Colonic mucosa (tissue), 4 donors: ENCODE measurements around the gene SYNPR. TPM values are rescaled to one million over a fixed set of nuclear protein-coding genes. Genes with fewer than 3 reads are reported as not detected.

Source experiments
- DNase-seq: peaks from one replicate; pipeline ENCODE4 v3.0.0-alpha.2; 2020
- H3K27ac ChIP-seq: fragments of 200-600 bp; one replicate; pipeline ENCODE4 v1.8.0; 2021
- H3K27me3 ChIP-seq: fragments of 200-600 bp; one replicate; pipeline ENCODE4 v1.8.0; 2021
- H3K36me3 ChIP-seq: fragments of 200-600 bp; one replicate; pipeline ENCODE4 v1.8.0; 2021
- H3K4me1 ChIP-seq: fragments of 200-600 bp; one replicate; pipeline ENCODE4 v1.8.0; 2021; ENCODE audit warnings: mild to moderate bottlenecking
- H3K4me3 ChIP-seq: fragments of 200-600 bp; one replicate; pipeline ENCODE4 v1.8.0; 2021
- H3K9ac ChIP-seq, 2 donors: one replicate each; pipeline ENCODE4 v1.7.0; 2013; ENCODE audit warnings: control low read depth in 2 of 2, low read depth in 2 of 2, low read length in 2 of 2
- H3K9me3 ChIP-seq: fragments of 200-600 bp; one replicate; pipeline ENCODE4 v1.8.0; 2021
- CTCF ChIP-seq: fragments of 200-600 bp; IDR thresholded peaks from one replicate; pipeline ENCODE4 v1.8.0; 2022; ENCODE audit warnings: antibody characterized with exemption, mild to moderate bottlenecking
- intact Hi-C: fragments of 100-400 bp; cut with DNase I; formaldehyde crosslinking; loops from one replicate; pipeline ENCODE4 v1.14.1; 2022
- total RNA-seq, 2 donors: library from RNA; stranded (reverse); fragmentation: NEBNext Ultra II Directional in 1 of 2; extraction: Animal tissue kit (Norgen Biotek cat#: 25700) in 1 of 2; gene quantifications; one replicate each; pipeline ENCODE4 v1.2.1, GENCODE V29; 2021
- donor health status: healthy.
- donor health status: DM: no; HTN: no; CAD: no.
- donor health status: DM: no; HTN: no; CAD: no.

SYNPR gene
- total RNA-seq, 2 donors from 2014 or later, result 0.17 TPM; not detected in 1

DNA sequence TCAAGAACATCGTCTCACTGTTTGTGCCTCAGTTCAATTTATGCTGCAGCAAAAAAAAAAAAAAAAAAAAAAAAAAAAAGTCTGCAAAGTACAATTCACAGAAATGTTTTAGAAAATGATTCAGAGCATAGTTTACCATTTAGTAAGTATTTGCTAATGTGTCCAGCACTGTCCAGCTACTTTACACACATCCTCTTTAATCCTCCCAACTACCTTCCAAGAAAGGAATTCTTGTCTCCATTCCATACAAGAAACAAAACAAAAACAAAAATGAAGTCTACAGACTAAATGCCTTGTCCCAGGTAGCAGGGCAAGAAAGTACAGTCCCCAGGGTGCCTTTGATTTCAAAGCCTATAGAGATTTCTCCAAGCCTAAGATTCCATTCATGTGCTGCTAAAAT, 335.5 kb downstream of the SYNPR start:
- no peaks in the 10 kb centered on the region for H3K36me3 ChIP-seq
- no peak overlapping the region for H3K9ac ChIP-seq
- intact Hi-C loops, result no loop called here
- no peak overlapping the region for H3K4me3 ChIP-seq
- H3K27ac ChIP-seq, result no peak overlapping the region
- H3K9me3 ChIP-seq, result no peaks in the 10 kb centered on the region
- H3K27me3 ChIP-seq, result no peaks in the 10 kb centered on the region
- no peak for DNase-seq
- TF ChIP-seq CTCF, result no peak
- no peaks in the 10 kb centered on the region for H3K4me1 ChIP-seq

DNA sequence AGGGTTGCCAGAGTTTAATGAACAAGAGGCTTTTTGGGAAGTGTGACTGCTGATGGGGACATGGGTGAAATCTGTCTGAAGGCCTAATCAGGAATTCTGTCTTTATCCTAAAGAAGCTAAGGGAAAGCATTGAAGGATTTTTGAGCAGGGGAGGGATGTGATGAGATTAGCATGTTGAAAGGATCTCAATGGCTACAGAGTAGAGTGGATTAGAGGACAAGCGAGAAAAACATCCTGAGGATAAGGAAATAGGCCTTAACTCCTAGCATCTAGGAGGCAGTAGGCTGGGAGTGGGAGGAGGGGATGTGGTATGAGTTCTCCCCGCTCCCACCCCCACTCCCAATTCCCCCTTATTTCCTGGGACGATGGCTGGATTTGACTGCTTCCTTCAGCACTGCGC, 339.3 kb downstream of the SYNPR start:
- intact Hi-C loops, result no loop called here
- Histone ChIP-seq H3K4me1 (no peaks in the 10 kb centered on the region), H3K27me3 (no peaks in the 10 kb centered on the region), H3K9ac (no peak overlapping the region), H3K4me3 (no peak overlapping the region), H3K36me3 (no peaks in the 10 kb centered on the region), H3K27ac (no peak overlapping the region), H3K9me3 (no peaks in the 10 kb centered on the region)
- TF ChIP-seq CTCF, result no peak
- no peak for DNase-seq

DNA sequence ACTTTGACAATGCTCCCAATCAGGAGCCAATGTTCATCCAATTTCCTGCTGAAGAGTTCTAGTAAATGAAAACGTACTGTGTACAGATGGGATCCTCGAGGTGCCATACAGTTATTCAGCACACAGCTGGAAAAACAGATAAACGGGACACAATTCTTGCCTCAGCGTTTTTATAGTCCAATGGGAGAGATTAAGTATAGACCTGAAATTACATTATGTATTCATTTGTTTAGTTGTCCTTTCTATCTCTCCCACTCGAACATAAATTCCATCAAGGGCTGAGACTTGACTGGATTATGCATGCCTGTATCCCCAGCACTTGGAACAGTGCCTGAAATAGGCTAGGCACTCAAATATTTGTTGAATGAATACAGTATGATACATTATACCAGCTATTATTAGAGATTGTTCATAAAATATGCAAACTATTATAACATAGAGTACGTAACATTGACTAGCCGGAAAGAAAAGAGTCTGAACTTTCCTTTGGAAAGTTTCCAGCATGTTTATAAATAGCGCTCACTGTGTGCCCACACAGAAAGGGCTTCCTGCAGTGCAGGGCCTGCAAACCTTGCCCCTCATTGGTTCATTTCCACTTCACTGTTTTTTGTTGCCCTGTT, 346.9 kb downstream of the SYNPR start:
- H3K27ac ChIP-seq, result no peak overlapping the region
- no peaks in the 10 kb centered on the region for H3K9me3 ChIP-seq
- H3K36me3 ChIP-seq, result no peaks in the 10 kb centered on the region
- no peak overlapping the region for H3K9ac ChIP-seq
- no peak for TF ChIP-seq CTCF
- no peaks in the 10 kb centered on the region for H3K4me1 ChIP-seq
- intact Hi-C loops, result no loop called here
- no peaks in the 10 kb centered on the region for H3K27me3 ChIP-seq
- no peak overlapping the region for H3K4me3 ChIP-seq
- no peak for DNase-seq

- no peaks in the 10 kb centered on the region for H3K9me3 ChIP-seq
- H3K4me3 ChIP-seq, result no peak overlapping the region
- H3K4me1 ChIP-seq, result no peaks in the 10 kb centered on the region
- no peak overlapping the region for H3K9ac ChIP-seq
- DNase-seq, result no peak
- no peak for TF ChIP-seq CTCF
- no peaks in the 10 kb centered on the region for H3K36me3 ChIP-seq
- no peak overlapping the region for H3K27ac ChIP-seq
- intact Hi-C loops, result no loop called here
- H3K27me3 ChIP-seq, result no peaks in the 10 kb centered on the region
These were observed 353.6 kb downstream of the SYNPR start for GRCh38 chr3:63631670-63632069.

- Histone ChIP-seq H3K36me3 (no peaks in the 10 kb centered on the region), H3K4me1 (no peaks in the 10 kb centered on the region), H3K27ac (no peak overlapping the region), H3K9ac (no peak overlapping the region), H3K9me3 (no peaks in the 10 kb centered on the region), H3K4me3 (no peak overlapping the region), H3K27me3 (no peaks in the 10 kb centered on the region)
- TF ChIP-seq CTCF, result no peak
- intact Hi-C loops, result no loop called here
- no peak for DNase-seq
These were observed 357.1 kb downstream of the SYNPR start for GRCh38 chr3:63635186-63635585.
